Smooth muscle cell (in vitro differentiated cells): ENCODE data around the gene TOMM22. TPM values are rescaled to one million over a fixed set of nuclear protein-coding genes. Genes with fewer than 3 reads are reported as not detected.

Source experiments
- DNase-seq: peaks from one replicate; lab custom pipeline; 2025; ENCODE audit not compliant: unreplicated experiment; lab: John Stamatoyannopoulos, UW
- H2AFZ ChIP-seq: fragments of 200-600 bp; sonication (generic); 2 replicates; pipeline ENCODE4 v1.6.0; 2016; ENCODE audit warnings: antibody characterized with exemption, low read depth, mild to moderate bottlenecking
- H3F3A ChIP-seq: fragments of 200-600 bp; sonication (generic); 2 replicates; pipeline ENCODE4 v1.6.0; 2017; ENCODE audit warnings: antibody characterized with exemption, low read depth
- H3K27ac ChIP-seq: fragments of 200-600 bp; sonication (generic); 2 replicates; pipeline ENCODE4 v1.5.1; 2016; ENCODE audit warnings: low read depth, mild to moderate bottlenecking
- H3K27me3 ChIP-seq: fragments of 200-600 bp; sonication (generic); 2 replicates; pipeline ENCODE4 v1.6.1; 2016; ENCODE audit warnings: low read depth, mild to moderate bottlenecking
- H3K36me3 ChIP-seq: fragments of 200-600 bp; sonication (generic); 2 replicates; pipeline ENCODE4 v1.5.1; 2016; ENCODE audit warnings: low read depth
- H3K4me1 ChIP-seq: fragments of 200-600 bp; sonication (generic); 2 replicates; pipeline ENCODE4 v1.5.1; 2016; ENCODE audit warnings: low read depth
- H3K4me2 ChIP-seq: fragments of 200-600 bp; sonication (generic); 2 replicates; pipeline ENCODE4 v1.6.0; 2016; ENCODE audit warnings: mild to moderate bottlenecking
- H3K4me3 ChIP-seq: fragments of 200-600 bp; sonication (generic); 2 replicates; pipeline ENCODE4 v1.5.1; 2016; ENCODE audit warnings: mild to moderate bottlenecking
- H3K79me2 ChIP-seq: fragments of 200-600 bp; sonication (generic); 2 replicates; pipeline ENCODE4 v1.6.0; 2016; ENCODE audit warnings: low read depth, mild to moderate bottlenecking
- H3K9ac ChIP-seq: fragments of 200-600 bp; sonication (generic); 2 replicates; pipeline ENCODE4 v1.6.0; 2016; ENCODE audit warnings: low read depth
- H3K9me3 ChIP-seq: fragments of 200-600 bp; sonication (generic); replicated peaks from 2 replicates; pipeline ENCODE4 v1.5.1; 2016; ENCODE audit warnings: low read depth
- H4K20me1 ChIP-seq: fragments of 200-600 bp; sonication (generic); 2 replicates; pipeline ENCODE4 v1.6.0; 2016; ENCODE audit warnings: low read depth
- WGBS: methylation state at CpG from one replicate; pipeline ENCODE4 v1.1.7; 2016; ENCODE audit warnings: low lambda C conversion rate; 5-methylcytosine and 5-hydroxymethylcytosine counted together
- polyA plus RNA-seq: library from polyadenylated mRNA; unstranded; fragments of >200 nt; fragmentation: Nextera tagmentation; extraction: Ambion mirVana; gene quantifications from 2 replicates; pipeline ENCODE4 v1.2.1, GENCODE V29; 2016
- total RNA-seq: library from RNA; depleted of rRNA; stranded (reverse); fragments of >200 nt; gene quantifications from 2 replicates; pipeline ENCODE4 v1.2.3, GENCODE V29; 2014
- TF ChIP-seq, protein P1 (sequence below): fragments of 200-600 bp; sonication (generic); IDR thresholded peaks from 2 replicates; pipeline ENCODE4 v1.5.1; 2017; ENCODE audit warnings: borderline replicate concordance, mild to moderate bottlenecking, antibody characterized with exemption; ENCODE audit not compliant: insufficient read depth, poor library complexity, severe bottlenecking

The TOMM22 gene
- total and polyA plus RNA-seq, 2 experiments from 2014 or later: 63.3 to 64.7 TPM

- Histone ChIP-seq H3K79me2 (no peaks in the 10 kb centered on the region), H3K27me3 (no peaks in the 10 kb centered on the region), H3K27ac (no peak overlapping the region), H2AFZ (no peak overlapping the region), H3K4me1 (no peaks in the 10 kb centered on the region), H3F3A (no peaks in the 10 kb centered on the region), H4K20me1 (peaks cover 7% of the 10 kb centered on the region), H3K4me2 (no peak overlapping the region), H3K36me3 (peaks cover 5% of the 10 kb centered on the region), H3K9me3 (no peaks in the 10 kb centered on the region), H3K4me3 (no peak overlapping the region), H3K9ac (no peak overlapping the region)
- TF ChIP-seq, protein P1, sequence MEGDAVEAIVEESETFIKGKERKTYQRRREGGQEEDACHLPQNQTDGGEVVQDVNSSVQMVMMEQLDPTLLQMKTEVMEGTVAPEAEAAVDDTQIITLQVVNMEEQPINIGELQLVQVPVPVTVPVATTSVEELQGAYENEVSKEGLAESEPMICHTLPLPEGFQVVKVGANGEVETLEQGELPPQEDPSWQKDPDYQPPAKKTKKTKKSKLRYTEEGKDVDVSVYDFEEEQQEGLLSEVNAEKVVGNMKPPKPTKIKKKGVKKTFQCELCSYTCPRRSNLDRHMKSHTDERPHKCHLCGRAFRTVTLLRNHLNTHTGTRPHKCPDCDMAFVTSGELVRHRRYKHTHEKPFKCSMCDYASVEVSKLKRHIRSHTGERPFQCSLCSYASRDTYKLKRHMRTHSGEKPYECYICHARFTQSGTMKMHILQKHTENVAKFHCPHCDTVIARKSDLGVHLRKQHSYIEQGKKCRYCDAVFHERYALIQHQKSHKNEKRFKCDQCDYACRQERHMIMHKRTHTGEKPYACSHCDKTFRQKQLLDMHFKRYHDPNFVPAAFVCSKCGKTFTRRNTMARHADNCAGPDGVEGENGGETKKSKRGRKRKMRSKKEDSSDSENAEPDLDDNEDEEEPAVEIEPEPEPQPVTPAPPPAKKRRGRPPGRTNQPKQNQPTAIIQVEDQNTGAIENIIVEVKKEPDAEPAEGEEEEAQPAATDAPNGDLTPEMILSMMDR: no peak
- no peak for DNase-seq
- 98% methylated on average over 18 of the region's 18 CpGs for WGBS
Measured at GRCh38 chr22:38728871-38729796, 47.4 kb downstream of the TOMM22 start.

DNA sequence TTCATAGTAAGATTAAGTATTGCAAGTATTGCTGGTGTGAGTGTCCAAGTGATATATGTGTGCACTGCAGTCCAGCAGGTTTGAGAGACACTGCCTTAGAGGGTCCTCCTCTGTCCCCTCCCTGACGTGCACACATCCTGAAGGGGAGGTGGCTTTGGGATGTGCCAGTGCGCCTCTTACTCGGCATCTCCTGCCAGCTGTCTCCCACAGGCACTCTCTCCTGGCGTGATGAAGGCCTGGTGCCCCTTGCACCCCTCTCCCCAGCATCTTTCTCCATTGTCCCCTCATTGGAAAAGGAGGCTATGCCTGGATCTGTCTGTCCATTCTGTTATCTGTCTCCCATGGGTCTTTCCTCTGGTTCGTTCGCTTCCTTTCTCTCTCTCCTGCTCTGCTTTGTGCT lies 48.2 kb downstream of the TOMM22 start:
- Histone ChIP-seq H4K20me1 (peaks cover 7% of the 10 kb centered on the region), H3K79me2 (no peaks in the 10 kb centered on the region), H3K9ac (no peak overlapping the region), H3K27me3 (no peaks in the 10 kb centered on the region), H3K9me3 (no peaks in the 10 kb centered on the region), H3K4me3 (no peak overlapping the region), H3K36me3 (peaks cover 5% of the 10 kb centered on the region), H3F3A (no peaks in the 10 kb centered on the region), H3K4me2 (no peak overlapping the region), H3K4me1 (no peaks in the 10 kb centered on the region), H3K27ac (no peak overlapping the region), H2AFZ (no peak overlapping the region)
- WGBS: 97% methylated on average over 6 of the region's 6 CpGs
- TF ChIP-seq, protein P1: no peak
- no peak for DNase-seq

DNA sequence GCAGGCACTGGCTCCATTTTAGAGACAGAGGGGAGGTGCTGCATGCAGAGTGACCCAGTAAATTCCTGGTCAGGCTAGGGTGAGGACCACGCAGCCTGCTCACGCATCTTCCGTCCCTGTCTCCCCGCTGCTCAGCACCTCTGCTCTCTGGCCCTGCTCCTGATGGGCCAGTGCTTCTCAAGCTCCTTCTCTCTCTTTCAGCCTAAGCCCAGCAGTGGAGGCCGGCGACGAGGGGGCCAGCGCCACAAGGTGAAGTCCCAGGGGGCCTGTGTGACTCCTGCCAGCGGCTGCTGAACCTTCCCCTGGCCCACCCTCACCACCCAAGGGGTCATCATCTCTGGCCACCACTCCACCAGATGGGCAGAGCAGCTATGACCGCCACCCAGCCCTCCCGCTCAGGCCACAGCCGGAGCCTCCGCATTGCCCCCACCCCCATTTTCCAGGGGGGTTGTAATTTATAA lies 48.7 kb downstream of the TOMM22 start:
- Histone ChIP-seq H4K20me1 (peaks cover 7% of the 10 kb centered on the region), H3K4me3 (no peak overlapping the region), H3K79me2 (no peaks in the 10 kb centered on the region), H3K9ac (no peak overlapping the region), H3K27ac (no peak overlapping the region), H3K9me3 (no peaks in the 10 kb centered on the region), H3F3A (no peaks in the 10 kb centered on the region), H3K27me3 (no peaks in the 10 kb centered on the region), H3K4me1 (no peaks in the 10 kb centered on the region), H3K36me3 (peaks cover 5% of the 10 kb centered on the region), H2AFZ (no peak overlapping the region), H3K4me2 (no peak overlapping the region)
- 100% methylated on average over 11 of the region's 13 CpGs for WGBS
- TF ChIP-seq, protein P1: no peak
- no peak for DNase-seq
